WTC11 (cell line): Measurements from ENCODE around the gene THRA. TPM values are rescaled to one million over a fixed set of nuclear protein-coding genes. Genes with fewer than 3 reads are reported as not detected.

Source experiments
- ATAC-seq: fragments of 200-7000 bp; cut with Tn5 transposase; 2 replicates; pipeline ENCODE4 v1.10.0; 2021; ENCODE audit warnings: mild to moderate bottlenecking, moderate library complexity
- CTCF ChIA-PET: fragments of 300-600 bp; sonication (Branson Sonifier 250); formaldehyde crosslinking; loops from one replicate; lab custom pipeline; 2021; ENCODE audit warnings: antibody characterized with exemption; lab: Charles Lee
- POLR2A ChIA-PET: fragments of 350-600 bp; sonication (Branson Sonifier 250); formaldehyde crosslinking; loops from one replicate; lab custom pipeline; 2021; ENCODE audit warnings: antibody characterized with exemption; lab: Charles Lee
- DNase-seq: peaks from one replicate; pipeline ENCODE4 v3.0.0; 2021; ENCODE audit warnings: low spot score
- H3K27ac Mint-ChIP-seq: 2 replicates; pipeline ENCODE4 v1.8.0; 2021; ENCODE audit warnings: mixed read lengths
- H3K27me3 Mint-ChIP-seq: 2 replicates; pipeline ENCODE4 v1.8.0; 2021; ENCODE audit warnings: low read depth, mild to moderate bottlenecking, moderate library complexity, mixed read lengths
- H3K36me3 Mint-ChIP-seq: 2 replicates; pipeline ENCODE4 v1.8.0; 2021; ENCODE audit warnings: mixed read lengths
- H3K4me1 Mint-ChIP-seq: 2 replicates; pipeline ENCODE4 v1.8.0; 2022; ENCODE audit warnings: mixed read lengths
- H3K4me3 Mint-ChIP-seq: 2 replicates; pipeline ENCODE4 v1.8.0; 2021; ENCODE audit warnings: mild to moderate bottlenecking, moderate library complexity, mixed read lengths
- H3K9me3 Mint-ChIP-seq: 2 replicates; pipeline ENCODE4 v1.8.0; 2021; ENCODE audit warnings: mixed read lengths
- ATF1 ChIP-seq: sonication (generic); formaldehyde crosslinking; IDR thresholded peaks from 2 replicates; pipeline ENCODE4 v1.8.1; 2023; ENCODE audit warnings: mild to moderate bottlenecking, moderate library complexity, missing genetic modification reagents
- CREM ChIP-seq: sonication (generic); formaldehyde crosslinking; IDR thresholded peaks from 2 replicates; pipeline ENCODE4 v1.8.1; 2022; ENCODE audit warnings: mild to moderate bottlenecking, missing genetic modification reagents, moderate library complexity
- CTCF ChIP-seq: fragments of 200-600 bp; IDR thresholded peaks from 2 replicates; pipeline ENCODE4 v1.8.0; 2022; ENCODE audit warnings: antibody characterized with exemption
- ERG ChIP-seq: fragments of 250-450 bp; sonication (Bioruptor Pico); IDR thresholded peaks from 2 replicates; pipeline ENCODE4 v1.8.0; 2021; ENCODE audit warnings: mild to moderate bottlenecking
- ETV6 ChIP-seq: sonication (generic); formaldehyde crosslinking; IDR thresholded peaks from 2 replicates; pipeline ENCODE4 v1.8.1; 2022; ENCODE audit warnings: mild to moderate bottlenecking, missing genetic modification reagents
- FOXP4 ChIP-seq: sonication (generic); formaldehyde crosslinking; IDR thresholded peaks from 2 replicates; pipeline ENCODE4 v1.8.0; 2022; ENCODE audit warnings: mild to moderate bottlenecking, missing genetic modification reagents
- IRF2 ChIP-seq: sonication (generic); formaldehyde crosslinking; IDR thresholded peaks from 2 replicates; pipeline ENCODE4 v1.8.0; 2022; ENCODE audit warnings: low read depth, missing genetic modification reagents, borderline replicate concordance
- MAX ChIP-seq: sonication (generic); formaldehyde crosslinking; IDR thresholded peaks from 2 replicates; pipeline ENCODE4 v1.8.0; 2022; ENCODE audit warnings: mild to moderate bottlenecking, missing genetic modification reagents
- NFE2L1 ChIP-seq: sonication (generic); formaldehyde crosslinking; IDR thresholded peaks from 2 replicates; pipeline ENCODE4 v1.8.1; 2023; ENCODE audit warnings: missing genetic modification reagents
- NR1H2 ChIP-seq: sonication (generic); formaldehyde crosslinking; IDR thresholded peaks from 2 replicates; pipeline ENCODE4 v1.9.0; 2021; ENCODE audit warnings: mild to moderate bottlenecking, moderate library complexity, missing genetic modification reagents
- SP1 ChIP-seq: sonication (generic); formaldehyde crosslinking; conservative IDR thresholded peaks from 2 replicates; pipeline ENCODE4 v1.8.1; 2022; ENCODE audit warnings: missing genetic modification reagents
- TCF7 ChIP-seq: sonication (generic); formaldehyde crosslinking; IDR thresholded peaks from 2 replicates; pipeline ENCODE4 v1.8.0; 2022; ENCODE audit warnings: mild to moderate bottlenecking, low read depth, missing genetic modification reagents, moderate library complexity
- ZMAT4 ChIP-seq: fragments of 250-450 bp; sonication (Bioruptor Pico); IDR thresholded peaks from 2 replicates; pipeline ENCODE4 v1.9.0; 2021; ENCODE audit warnings: mild to moderate bottlenecking
- ZNF263 ChIP-seq: sonication (generic); formaldehyde crosslinking; IDR thresholded peaks from 2 replicates; pipeline ENCODE4 v1.8.1; 2022; ENCODE audit warnings: low read depth, mild to moderate bottlenecking, moderate library complexity, missing genetic modification reagents
- ZNF512 ChIP-seq: sonication (generic); formaldehyde crosslinking; IDR thresholded peaks from 2 replicates; pipeline ENCODE4 v1.8.1; 2022; ENCODE audit warnings: missing genetic modification reagents, borderline replicate concordance
- total RNA-seq: library from RNA; stranded (reverse); gene quantifications from 3 replicates; pipeline ENCODE4 v1.2.3, GENCODE V29; 2021

THRA gene
- total RNA-seq, 1 experiment from 2014 or later: 15.9 TPM

GRCh38 chr17:40068917-40069750, 6.4 kb downstream of the THRA start:
- ATAC-seq: peak; percentile 4
- no peaks in the 10 kb centered on the region for H3K9me3 Mint-ChIP-seq
- peaks cover 75% of the 10 kb centered on the region for H3K4me1 Mint-ChIP-seq
- H3K36me3 Mint-ChIP-seq: no peaks in the 10 kb centered on the region
- no peak for DNase-seq
- peaks cover 7% of the 10 kb centered on the region for H3K27me3 Mint-ChIP-seq
- POLR2A ChIA-PET: interaction anchor here (1.1 kb wide), 1 partner anchor 31 kb away, joined by 3 read pairs; the partner anchor contains the start of gene NR1D1
- TF ChIP-seq ZNF512 (CRISPR knock-in tag): no peak
- TF ChIP-seq FOXP4 (CRISPR knock-in tag): no peak
- peak; percentile 41; the same call in 1 of the 2 replicates for TF ChIP-seq SP1 (CRISPR knock-in tag)
- TF ChIP-seq CREM (CRISPR knock-in tag): no peak
- TF ChIP-seq TCF7 (CRISPR knock-in tag): no peak
- no peak for TF ChIP-seq NFE2L1
- TF ChIP-seq ERG (CRISPR knock-in tag): no peak
- peak; percentile 52 for TF ChIP-seq MAX (CRISPR knock-in tag)
- no peak for TF ChIP-seq ZMAT4 (CRISPR knock-in tag)
- TF ChIP-seq NR1H2: no peak
- no peak for TF ChIP-seq ZNF263 (CRISPR knock-in tag)
- TF ChIP-seq ETV6 (CRISPR knock-in tag): no peak
- TF ChIP-seq ATF1 (CRISPR knock-in tag): no peak
- TF ChIP-seq IRF2: no peak
- TF ChIP-seq CTCF: no peak
- H3K4me3 Mint-ChIP-seq: peak overlapping the region; percentile 53
- H3K27ac Mint-ChIP-seq: peak overlapping the region; percentile 29; the same call in 1 of the 2 replicates
- CTCF ChIA-PET: interaction anchor here (0.6 to 4.3 kb wide), 10 partner anchors 9 to 56 kb away, joined by 3 to 33 read pairs (median 7); partner anchors contain the start of gene MED24
